GM06990 (cell line): Measurements from ENCODE around the gene GPC1.

ENCODE experiments used
- DNase-seq: peaks from one replicate; pipeline ENCODE4 v3.0.0-alpha.2; 2011; ENCODE audit not compliant: insufficient read length; ENCODE audit errors: extremely low read depth
- H3K27me3 ChIP-seq: replicated peaks from 2 replicates; pipeline ENCODE4 v1.6.0; 2011; ENCODE audit warnings: low read length; ENCODE audit not compliant: control insufficient read depth, insufficient read depth
- H3K36me3 ChIP-seq: 2 replicates; pipeline ENCODE4 v1.5.1; 2011; ENCODE audit warnings: low read length; ENCODE audit not compliant: control insufficient read depth, insufficient read depth
- H3K4me3 ChIP-seq: replicated peaks from 2 replicates; pipeline ENCODE4 v1.5.1; 2011; ENCODE audit warnings: low read depth, mild to moderate bottlenecking, control low read depth, low read length
- TF ChIP-seq, protein P1 (sequence below): IDR thresholded peaks from 2 replicates; pipeline ENCODE4 v1.5.1; 2011; ENCODE audit warnings: low read length, control low read depth, mild to moderate bottlenecking, inconsistent platforms; ENCODE audit not compliant: insufficient read depth, poor library complexity, severe bottlenecking

The GPC1 gene

DNA sequence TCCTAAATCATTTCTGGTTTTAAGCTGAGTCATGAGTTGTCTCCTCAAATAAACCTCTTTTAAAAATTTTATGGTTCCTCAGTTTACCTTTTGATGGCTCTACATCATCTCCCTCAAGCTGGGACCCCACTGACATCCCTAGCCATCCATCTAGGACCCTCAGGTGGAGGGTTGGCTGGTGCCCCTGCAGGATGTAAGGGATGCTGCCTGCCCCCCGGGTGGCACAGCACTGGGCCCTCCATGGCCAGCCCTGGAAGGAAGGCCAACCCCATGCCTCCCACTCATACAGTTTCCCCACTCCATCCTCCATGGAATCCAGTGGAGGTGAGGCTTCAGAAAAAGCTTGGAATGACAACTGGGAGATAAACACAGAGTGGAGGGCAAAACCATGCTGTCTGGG, 17.2 kb upstream of the GPC1 start:
- no peak for DNase-seq
- TF ChIP-seq, protein P1, sequence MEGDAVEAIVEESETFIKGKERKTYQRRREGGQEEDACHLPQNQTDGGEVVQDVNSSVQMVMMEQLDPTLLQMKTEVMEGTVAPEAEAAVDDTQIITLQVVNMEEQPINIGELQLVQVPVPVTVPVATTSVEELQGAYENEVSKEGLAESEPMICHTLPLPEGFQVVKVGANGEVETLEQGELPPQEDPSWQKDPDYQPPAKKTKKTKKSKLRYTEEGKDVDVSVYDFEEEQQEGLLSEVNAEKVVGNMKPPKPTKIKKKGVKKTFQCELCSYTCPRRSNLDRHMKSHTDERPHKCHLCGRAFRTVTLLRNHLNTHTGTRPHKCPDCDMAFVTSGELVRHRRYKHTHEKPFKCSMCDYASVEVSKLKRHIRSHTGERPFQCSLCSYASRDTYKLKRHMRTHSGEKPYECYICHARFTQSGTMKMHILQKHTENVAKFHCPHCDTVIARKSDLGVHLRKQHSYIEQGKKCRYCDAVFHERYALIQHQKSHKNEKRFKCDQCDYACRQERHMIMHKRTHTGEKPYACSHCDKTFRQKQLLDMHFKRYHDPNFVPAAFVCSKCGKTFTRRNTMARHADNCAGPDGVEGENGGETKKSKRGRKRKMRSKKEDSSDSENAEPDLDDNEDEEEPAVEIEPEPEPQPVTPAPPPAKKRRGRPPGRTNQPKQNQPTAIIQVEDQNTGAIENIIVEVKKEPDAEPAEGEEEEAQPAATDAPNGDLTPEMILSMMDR, result no peak
- Histone ChIP-seq H3K27me3 (no peaks in the 10 kb centered on the region), H3K36me3 (no peaks in the 10 kb centered on the region), H3K4me3 (no peak overlapping the region)

DNA sequence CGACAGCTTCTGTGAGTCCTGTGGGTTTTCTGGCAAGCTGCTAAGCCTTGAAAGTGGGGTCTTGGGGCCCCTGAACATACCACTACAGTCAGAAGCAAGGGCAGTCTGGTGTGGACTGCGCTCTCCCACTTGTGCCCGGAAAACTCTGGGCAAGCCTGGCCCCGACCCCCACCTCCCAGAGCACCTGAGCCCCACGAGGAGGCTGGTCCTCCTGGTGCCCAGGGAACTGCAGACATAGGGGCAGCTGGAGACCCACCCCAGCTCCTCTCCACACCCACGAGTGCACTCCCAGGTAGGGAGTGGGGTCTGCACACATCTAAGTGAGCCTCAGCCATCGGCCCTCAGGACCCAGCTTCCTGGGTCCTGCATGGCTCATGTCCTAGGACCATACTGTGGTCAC, 16.2 kb upstream of the GPC1 start:
- H3K27me3 ChIP-seq, result no peaks in the 10 kb centered on the region
- no peaks in the 10 kb centered on the region for H3K36me3 ChIP-seq
- TF ChIP-seq, protein P1, result no peak
- DNase-seq, result no peak
- H3K4me3 ChIP-seq, result no peak overlapping the region

DNA sequence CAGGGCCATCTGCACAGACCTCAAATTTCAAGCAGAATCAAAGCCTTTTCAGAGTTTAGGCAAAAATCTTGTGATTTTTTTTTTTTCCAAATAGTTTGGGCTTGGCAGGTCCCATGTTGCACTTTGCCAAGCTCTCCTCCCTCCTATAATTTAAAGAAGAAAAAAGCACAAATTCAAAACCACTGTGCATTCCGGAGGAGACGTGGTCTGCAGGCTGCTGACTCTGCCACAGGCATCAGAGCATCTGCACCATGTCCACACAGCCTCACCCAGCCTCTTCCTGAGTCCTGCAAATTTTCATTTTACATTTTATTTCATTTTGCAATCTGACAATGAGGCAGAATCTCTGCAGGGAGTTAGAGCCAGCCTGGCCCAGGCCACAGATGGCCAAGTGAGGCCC, 15.7 kb upstream of the GPC1 start:
- DNase-seq, result no peak
- H3K36me3 ChIP-seq, result no peaks in the 10 kb centered on the region
- no peaks in the 10 kb centered on the region for H3K27me3 ChIP-seq
- no peak overlapping the region for H3K4me3 ChIP-seq
- TF ChIP-seq, protein P1, result no peak

DNA sequence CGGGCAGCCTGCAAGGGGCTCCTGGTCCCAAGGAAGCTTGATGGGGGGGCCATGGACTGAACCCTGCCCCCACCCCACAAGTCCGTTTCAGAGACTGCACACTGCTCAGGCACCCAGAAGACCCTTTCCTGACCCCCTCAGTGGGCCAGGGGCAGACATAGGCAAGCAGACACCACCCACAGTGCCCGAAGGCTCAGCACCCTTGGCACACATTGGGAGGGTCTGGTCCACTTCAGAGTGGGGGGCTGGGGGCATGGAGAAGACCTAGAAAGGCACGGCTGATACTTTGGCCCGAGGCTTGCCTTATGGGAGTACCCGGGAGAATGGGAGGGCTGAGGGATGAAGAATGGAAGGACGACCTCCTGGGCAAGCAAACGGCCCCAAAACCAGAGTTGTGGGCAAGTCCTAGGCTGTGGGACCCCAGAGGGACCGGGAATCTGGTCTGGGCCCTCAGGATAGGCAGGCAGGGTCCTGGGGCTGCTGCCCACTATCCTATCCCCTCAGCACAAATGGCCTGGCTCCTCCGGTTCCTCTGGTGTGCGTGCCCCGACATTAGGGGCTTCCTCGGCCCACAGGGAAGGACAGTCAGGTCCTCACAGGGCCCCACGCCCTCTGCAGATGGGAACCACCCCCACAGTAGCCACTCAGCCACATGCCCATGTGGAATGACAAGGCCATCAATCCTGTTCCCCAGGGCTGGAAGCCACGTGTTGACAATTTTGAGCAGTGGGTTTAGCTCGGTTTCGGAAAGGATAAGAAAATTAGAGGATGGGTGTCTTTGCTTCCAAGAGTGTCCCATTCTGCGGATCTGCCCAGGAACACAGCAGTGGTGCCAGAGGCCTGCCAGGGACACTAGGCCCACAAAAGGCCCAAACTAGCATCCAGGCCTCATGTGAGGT, 15.0 kb upstream of the GPC1 start:
- Histone ChIP-seq H3K27me3 (no peaks in the 10 kb centered on the region), H3K4me3 (no peak overlapping the region), H3K36me3 (no peaks in the 10 kb centered on the region)
- no peak for DNase-seq
- TF ChIP-seq, protein P1, result no peak

DNA sequence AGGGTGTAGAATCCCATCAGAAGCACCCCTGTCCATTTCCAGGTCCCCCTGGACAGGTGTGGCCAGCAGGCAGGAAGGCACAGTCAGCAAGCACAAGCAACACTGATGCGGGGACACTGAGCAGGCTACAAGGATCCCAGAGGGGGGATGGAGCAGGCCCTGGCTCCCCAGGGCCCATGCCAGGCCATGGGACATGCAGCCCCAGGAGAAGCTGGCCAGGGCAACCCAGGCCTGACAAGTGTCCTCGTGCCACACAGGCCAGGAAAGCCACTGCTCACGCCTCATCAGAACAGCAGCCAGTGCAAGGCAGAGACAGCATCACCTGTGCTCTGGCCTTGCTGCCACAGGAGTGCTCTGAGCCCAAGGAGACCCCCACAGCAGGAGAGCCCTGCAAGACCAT, 14.1 kb upstream of the GPC1 start:
- TF ChIP-seq, protein P1, result no peak
- Histone ChIP-seq H3K4me3 (no peak overlapping the region), H3K36me3 (no peaks in the 10 kb centered on the region), H3K27me3 (no peaks in the 10 kb centered on the region)
- no peak for DNase-seq
